Measurements from ENCODE around the gene ELK3. TPM values are rescaled to one million over a fixed set of nuclear protein-coding genes. Genes with fewer than 3 reads are reported as not detected.

The ELK3 gene
- total and polyA plus RNA-seq, 2 experiments from 2014 or later: 5.5 to 8.3 TPM

DNA sequence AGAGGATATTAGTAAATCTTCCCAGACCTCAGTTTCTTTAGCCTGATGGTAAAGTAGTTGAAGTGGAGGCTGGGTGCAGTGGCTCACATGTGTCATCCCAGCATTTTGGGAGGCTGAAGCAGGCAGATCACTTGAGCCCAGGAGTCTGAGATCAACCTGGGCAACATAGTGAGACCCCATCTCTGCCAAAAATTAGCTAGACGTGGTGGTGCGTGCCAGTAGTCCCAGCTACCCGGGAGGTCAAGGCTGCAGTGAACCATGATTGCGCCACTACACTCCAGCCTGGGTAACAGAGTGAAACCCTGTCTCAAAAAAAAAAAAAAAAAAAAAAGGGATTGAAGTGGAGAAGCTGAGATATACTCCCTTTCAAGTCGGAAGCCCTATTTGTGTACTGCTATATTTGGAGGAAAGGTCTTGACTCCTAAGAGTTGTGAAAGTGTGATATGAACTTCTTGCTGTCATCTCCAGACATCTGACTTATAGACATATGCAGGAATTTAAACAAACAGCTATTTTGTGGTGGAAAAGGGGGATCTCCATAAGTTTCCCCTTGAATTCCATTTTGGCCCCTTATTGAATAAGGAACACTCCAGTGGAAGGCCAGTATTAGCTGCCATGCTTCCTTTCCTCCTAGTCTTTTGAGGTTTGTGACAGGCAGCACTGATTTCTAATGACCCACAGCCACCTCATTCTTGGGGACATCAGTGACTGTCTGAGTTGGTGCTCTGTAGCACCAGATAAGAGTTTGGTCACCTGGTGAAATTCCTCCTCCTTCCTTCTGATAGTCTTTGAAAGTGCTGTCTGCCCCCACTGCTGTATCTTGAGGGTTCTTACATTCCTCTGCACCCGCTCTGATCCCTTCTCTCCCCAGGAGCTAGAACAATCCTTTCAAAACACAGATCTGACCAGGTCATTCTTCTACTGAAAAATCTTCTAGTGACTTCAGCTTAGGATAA is 7.4 kb downstream of the ELK3 start:
- Histone ChIP-seq H3K4me3 (no peak overlapping the region), H2AFZ (no peak overlapping the region), H3F3A (replicated peaks; ENCODE audit: low read depth) (no peaks in the 10 kb centered on the region), H3K36me3 (ENCODE audit: insufficient read depth) (no peaks in the 10 kb centered on the region), H4K20me1 (replicated peaks; ENCODE audit: insufficient read depth) (no peaks in the 10 kb centered on the region; the same call in 1 of the 2 replicates), H3K4me1 (ENCODE audit: insufficient read depth) (peaks cover 5% of the 10 kb centered on the region), H3K4me2 (no peak overlapping the region), H3K27me3 (ENCODE audit: insufficient read depth) (0 out of 2 replicates have a peak, but pooled peaks cover under 1% of the 10 kb centered on the region), H3K27ac (ENCODE audit: low read depth) (no peak overlapping the region), H3K9me2 (ENCODE audit: insufficient read depth) (no peaks in the 10 kb centered on the region), H3K79me2 (replicated peaks; ENCODE audit: insufficient read depth) (peaks cover 38% of the 10 kb centered on the region)
- no peaks in the 10 kb centered on the region for H3K9me3 Mint-ChIP-seq
- peaks cover 4% of the 10 kb centered on the region; the same call in 2 of the 3 replicates for H3K4me1 Mint-ChIP-seq
- TF ChIP-seq CTCF (conservative IDR thresholded peaks at IDR 0.05; ENCODE audit: low read depth in 2 of 2): no peak
- TF ChIP-seq, protein P1, sequence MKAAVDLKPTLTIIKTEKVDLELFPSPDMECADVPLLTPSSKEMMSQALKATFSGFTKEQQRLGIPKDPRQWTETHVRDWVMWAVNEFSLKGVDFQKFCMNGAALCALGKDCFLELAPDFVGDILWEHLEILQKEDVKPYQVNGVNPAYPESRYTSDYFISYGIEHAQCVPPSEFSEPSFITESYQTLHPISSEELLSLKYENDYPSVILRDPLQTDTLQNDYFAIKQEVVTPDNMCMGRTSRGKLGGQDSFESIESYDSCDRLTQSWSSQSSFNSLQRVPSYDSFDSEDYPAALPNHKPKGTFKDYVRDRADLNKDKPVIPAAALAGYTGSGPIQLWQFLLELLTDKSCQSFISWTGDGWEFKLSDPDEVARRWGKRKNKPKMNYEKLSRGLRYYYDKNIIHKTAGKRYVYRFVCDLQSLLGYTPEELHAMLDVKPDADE (IDR thresholded peaks at IDR 0.05): no peak
- TF ChIP-seq, protein P2, sequence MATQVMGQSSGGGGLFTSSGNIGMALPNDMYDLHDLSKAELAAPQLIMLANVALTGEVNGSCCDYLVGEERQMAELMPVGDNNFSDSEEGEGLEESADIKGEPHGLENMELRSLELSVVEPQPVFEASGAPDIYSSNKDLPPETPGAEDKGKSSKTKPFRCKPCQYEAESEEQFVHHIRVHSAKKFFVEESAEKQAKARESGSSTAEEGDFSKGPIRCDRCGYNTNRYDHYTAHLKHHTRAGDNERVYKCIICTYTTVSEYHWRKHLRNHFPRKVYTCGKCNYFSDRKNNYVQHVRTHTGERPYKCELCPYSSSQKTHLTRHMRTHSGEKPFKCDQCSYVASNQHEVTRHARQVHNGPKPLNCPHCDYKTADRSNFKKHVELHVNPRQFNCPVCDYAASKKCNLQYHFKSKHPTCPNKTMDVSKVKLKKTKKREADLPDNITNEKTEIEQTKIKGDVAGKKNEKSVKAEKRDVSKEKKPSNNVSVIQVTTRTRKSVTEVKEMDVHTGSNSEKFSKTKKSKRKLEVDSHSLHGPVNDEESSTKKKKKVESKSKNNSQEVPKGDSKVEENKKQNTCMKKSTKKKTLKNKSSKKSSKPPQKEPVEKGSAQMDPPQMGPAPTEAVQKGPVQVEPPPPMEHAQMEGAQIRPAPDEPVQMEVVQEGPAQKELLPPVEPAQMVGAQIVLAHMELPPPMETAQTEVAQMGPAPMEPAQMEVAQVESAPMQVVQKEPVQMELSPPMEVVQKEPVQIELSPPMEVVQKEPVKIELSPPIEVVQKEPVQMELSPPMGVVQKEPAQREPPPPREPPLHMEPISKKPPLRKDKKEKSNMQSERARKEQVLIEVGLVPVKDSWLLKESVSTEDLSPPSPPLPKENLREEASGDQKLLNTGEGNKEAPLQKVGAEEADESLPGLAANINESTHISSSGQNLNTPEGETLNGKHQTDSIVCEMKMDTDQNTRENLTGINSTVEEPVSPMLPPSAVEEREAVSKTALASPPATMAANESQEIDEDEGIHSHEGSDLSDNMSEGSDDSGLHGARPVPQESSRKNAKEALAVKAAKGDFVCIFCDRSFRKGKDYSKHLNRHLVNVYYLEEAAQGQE (IDR thresholded peaks at IDR 0.05; ENCODE audit: unreplicated experiment): no peak
- no peak for TF ChIP-seq EZH2phosphoT487 (IDR thresholded peaks at IDR 0.05; ENCODE audit: unreplicated experiment)
- no peak for TF ChIP-seq ZNF114 (CRISPR knock-in tag; IDR thresholded peaks at IDR 0.05)
- TF ChIP-seq NANOG (IDR thresholded peaks at IDR 0.05; ENCODE audit: borderline replicate concordance): no peak
- TF ChIP-seq JUNB (IDR thresholded peaks at IDR 0.05; ENCODE audit: unreplicated experiment): no peak
- TF ChIP-seq POLR2AphosphoS5 (IDR thresholded peaks at IDR 0.05; ENCODE audit: low read depth): no peak
- TF ChIP-seq, protein P3, sequence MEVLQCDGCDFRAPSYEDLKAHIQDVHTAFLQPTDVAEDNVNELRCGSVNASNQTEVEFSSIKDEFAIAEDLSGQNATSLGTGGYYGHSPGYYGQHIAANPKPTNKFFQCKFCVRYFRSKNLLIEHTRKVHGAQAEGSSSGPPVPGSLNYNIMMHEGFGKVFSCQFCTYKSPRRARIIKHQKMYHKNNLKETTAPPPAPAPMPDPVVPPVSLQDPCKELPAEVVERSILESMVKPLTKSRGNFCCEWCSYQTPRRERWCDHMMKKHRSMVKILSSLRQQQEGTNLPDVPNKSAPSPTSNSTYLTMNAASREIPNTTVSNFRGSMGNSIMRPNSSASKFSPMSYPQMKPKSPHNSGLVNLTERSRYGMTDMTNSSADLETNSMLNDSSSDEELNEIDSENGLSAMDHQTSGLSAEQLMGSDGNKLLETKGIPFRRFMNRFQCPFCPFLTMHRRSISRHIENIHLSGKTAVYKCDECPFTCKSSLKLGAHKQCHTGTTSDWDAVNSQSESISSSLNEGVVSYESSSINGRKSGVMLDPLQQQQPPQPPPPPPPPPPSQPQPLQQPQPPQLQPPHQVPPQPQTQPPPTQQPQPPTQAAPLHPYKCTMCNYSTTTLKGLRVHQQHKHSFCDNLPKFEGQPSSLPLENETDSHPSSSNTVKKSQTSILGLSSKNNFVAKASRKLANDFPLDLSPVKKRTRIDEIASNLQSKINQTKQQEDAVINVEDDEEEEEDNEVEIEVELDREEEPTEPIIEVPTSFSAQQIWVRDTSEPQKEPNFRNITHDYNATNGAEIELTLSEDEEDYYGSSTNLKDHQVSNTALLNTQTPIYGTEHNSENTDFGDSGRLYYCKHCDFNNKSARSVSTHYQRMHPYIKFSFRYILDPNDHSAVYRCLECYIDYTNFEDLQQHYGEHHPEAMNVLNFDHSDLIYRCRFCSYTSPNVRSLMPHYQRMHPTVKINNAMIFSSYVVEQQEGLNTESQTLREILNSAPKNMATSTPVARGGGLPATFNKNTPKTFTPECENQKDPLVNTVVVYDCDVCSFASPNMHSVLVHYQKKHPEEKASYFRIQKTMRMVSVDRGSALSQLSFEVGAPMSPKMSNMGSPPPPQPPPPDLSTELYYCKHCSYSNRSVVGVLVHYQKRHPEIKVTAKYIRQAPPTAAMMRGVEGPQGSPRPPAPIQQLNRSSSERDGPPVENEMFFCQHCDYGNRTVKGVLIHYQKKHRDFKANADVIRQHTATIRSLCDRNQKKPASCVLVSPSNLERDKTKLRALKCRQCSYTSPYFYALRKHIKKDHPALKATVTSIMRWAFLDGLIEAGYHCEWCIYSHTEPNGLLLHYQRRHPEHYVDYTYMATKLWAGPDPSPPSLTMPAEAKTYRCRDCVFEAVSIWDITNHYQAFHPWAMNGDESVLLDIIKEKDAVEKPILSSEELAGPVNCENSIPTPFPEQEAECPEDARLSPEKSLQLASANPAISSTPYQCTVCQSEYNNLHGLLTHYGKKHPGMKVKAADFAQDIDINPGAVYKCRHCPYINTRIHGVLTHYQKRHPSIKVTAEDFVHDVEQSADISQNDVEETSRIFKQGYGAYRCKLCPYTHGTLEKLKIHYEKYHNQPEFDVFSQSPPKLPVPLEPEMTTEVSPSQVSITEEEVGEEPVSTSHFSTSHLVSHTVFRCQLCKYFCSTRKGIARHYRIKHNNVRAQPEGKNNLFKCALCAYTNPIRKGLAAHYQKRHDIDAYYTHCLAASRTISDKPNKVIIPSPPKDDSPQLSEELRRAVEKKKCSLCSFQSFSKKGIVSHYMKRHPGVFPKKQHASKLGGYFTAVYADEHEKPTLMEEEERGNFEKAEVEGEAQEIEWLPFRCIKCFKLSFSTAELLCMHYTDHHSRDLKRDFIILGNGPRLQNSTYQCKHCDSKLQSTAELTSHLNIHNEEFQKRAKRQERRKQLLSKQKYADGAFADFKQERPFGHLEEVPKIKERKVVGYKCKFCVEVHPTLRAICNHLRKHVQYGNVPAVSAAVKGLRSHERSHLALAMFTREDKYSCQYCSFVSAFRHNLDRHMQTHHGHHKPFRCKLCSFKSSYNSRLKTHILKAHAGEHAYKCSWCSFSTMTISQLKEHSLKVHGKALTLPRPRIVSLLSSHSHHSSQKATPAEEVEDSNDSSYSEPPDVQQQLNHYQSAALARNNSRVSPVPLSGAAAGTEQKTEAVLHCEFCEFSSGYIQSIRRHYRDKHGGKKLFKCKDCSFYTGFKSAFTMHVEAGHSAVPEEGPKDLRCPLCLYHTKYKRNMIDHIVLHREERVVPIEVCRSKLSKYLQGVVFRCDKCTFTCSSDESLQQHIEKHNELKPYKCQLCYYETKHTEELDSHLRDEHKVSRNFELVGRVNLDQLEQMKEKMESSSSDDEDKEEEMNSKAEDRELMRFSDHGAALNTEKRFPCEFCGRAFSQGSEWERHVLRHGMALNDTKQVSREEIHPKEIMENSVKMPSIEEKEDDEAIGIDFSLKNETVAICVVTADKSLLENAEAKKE (CRISPR knock-in tag; IDR thresholded peaks at IDR 0.05): no peak
- no peak for TF ChIP-seq CREB1 (CRISPR knock-in tag; IDR thresholded peaks at IDR 0.05; ENCODE audit: low read depth)
- TF ChIP-seq STAT1 (IDR thresholded peaks at IDR 0.05; ENCODE audit: unreplicated experiment): no peak
- no peak for TF ChIP-seq ZNF331 (CRISPR knock-in tag; IDR thresholded peaks at IDR 0.05; ENCODE audit: low read depth)
- no peak for TF ChIP-seq EZH2 (IDR thresholded peaks at IDR 0.05; ENCODE audit: low read depth, unreplicated experiment)
- no peaks in the 10 kb centered on the region for H3K27me3 Mint-ChIP-seq (ENCODE audit: insufficient read depth, low read depth, poor library complexity)
- DNase-seq (ENCODE audit: low spot score) (no peak), ATAC-seq (no peak)
- no peaks in the 10 kb centered on the region for H3K36me3 Mint-ChIP-seq (ENCODE audit: low read depth)
- no peak overlapping the region for H3K27ac Mint-ChIP-seq
- no peak overlapping the region for H3K4me3 Mint-ChIP-seq

Data from GM23338 (cell line).